HUES6 (cell line): ENCODE data around the gene SLC35G4.
"Not testable (repeated sequence)": the region's sequence is repeated elsewhere in the genome, so short reads cannot be mapped to it uniquely, and the experiment has no call there.

Experiments
- H3K27ac ChIP-seq: 2 replicates; pipeline ENCODE4 v1.7.0; 2013; ENCODE audit warnings: low read depth, mild to moderate bottlenecking, low read length, inconsistent platforms
- H3K27me3 ChIP-seq: 2 replicates; pipeline ENCODE4 v1.6.1; 2013; ENCODE audit warnings: low read length; ENCODE audit not compliant: control insufficient read depth, insufficient read depth
- H3K36me3 ChIP-seq: 2 replicates; pipeline ENCODE4 v1.6.1; 2013; ENCODE audit warnings: low read length; ENCODE audit not compliant: control insufficient read depth, insufficient read depth
- H3K4me1 ChIP-seq: 2 replicates; pipeline ENCODE4 v1.6.1; 2013; ENCODE audit warnings: low read length; ENCODE audit not compliant: control insufficient read depth, insufficient read depth
- H3K4me3 ChIP-seq: 2 replicates; pipeline ENCODE4 v1.5.1; 2013; ENCODE audit warnings: low read depth, low read length
- H3K9ac ChIP-seq: one replicate; pipeline ENCODE4 v1.6.1; 2013; ENCODE audit warnings: mild to moderate bottlenecking, low read length
- H3K9me3 ChIP-seq: 2 replicates; pipeline ENCODE4 v1.6.1; 2013; ENCODE audit warnings: low read depth, low read length; ENCODE audit not compliant: control insufficient read depth, insufficient read depth

Gene SLC35G4

GRCh38 chr18:11614042-11614441, 4.6 kb downstream of the SLC35G4 start:
- H3K27me3 ChIP-seq, H3K9ac ChIP-seq, H3K36me3 ChIP-seq, H3K27ac ChIP-seq, H3K4me3 ChIP-seq, H3K4me1 ChIP-seq, H3K9me3 ChIP-seq: not testable (repeated sequence)

GRCh38 chr18:11614981-11615380, 5.6 kb downstream of the SLC35G4 start:
- H3K36me3 ChIP-seq, H3K4me3 ChIP-seq, H3K9ac ChIP-seq: not testable (repeated sequence)

GRCh38 chr18:11647310-11647709, 37.9 kb downstream of the SLC35G4 start:
- H3K9ac ChIP-seq, H3K27ac ChIP-seq, H3K4me3 ChIP-seq, H3K4me1 ChIP-seq, H3K27me3 ChIP-seq, H3K36me3 ChIP-seq: not testable (repeated sequence)
- H3K9me3 ChIP-seq = peaks cover 15% of the 10 kb centered on the region

More at GRCh38 chr18:11614981-11615380, 5.6 kb downstream of the SLC35G4 start:
- H3K4me1 ChIP-seq, H3K9me3 ChIP-seq, H3K27me3 ChIP-seq, H3K27ac ChIP-seq: not testable (repeated sequence)

GRCh38 chr18:11647804-11648203, 38.4 kb downstream of the SLC35G4 start:
- H3K4me1 ChIP-seq, H3K36me3 ChIP-seq, H3K4me3 ChIP-seq, H3K27ac ChIP-seq, H3K9ac ChIP-seq, H3K27me3 ChIP-seq: not testable (repeated sequence)
- H3K9me3 ChIP-seq = peaks cover 15% of the 10 kb centered on the region

- Histone ChIP-seq H3K27ac (no peak overlapping the region), H3K27me3 (peaks cover 11% of the 10 kb centered on the region), H3K9me3 (peaks cover 15% of the 10 kb centered on the region), H3K4me3 (no peak overlapping the region), H3K4me1 (no peaks in the 10 kb centered on the region), H3K36me3 (no peaks in the 10 kb centered on the region), H3K9ac (no peak overlapping the region)
These were observed 40.4 kb downstream of the SLC35G4 start for GRCh38 chr18:11649839-11650238.

GRCh38 chr18:11651899-11652298, 42.5 kb downstream of the SLC35G4 start:
- H3K9ac ChIP-seq = no peak overlapping the region
- H3K27me3 ChIP-seq = peaks cover 15% of the 10 kb centered on the region
- H3K27ac ChIP-seq = no peak overlapping the region
- no peaks in the 10 kb centered on the region for H3K36me3 ChIP-seq
- H3K4me3 ChIP-seq = no peak overlapping the region
- H3K9me3 ChIP-seq = peaks cover 15% of the 10 kb centered on the region
- peaks cover 4% of the 10 kb centered on the region; the same call in 1 of the 2 replicates for H3K4me1 ChIP-seq

- Histone ChIP-seq H3K27me3 (peaks cover 15% of the 10 kb centered on the region), H3K4me3 (no peak overlapping the region), H3K4me1 (peaks cover 4% of the 10 kb centered on the region; the same call in 1 of the 2 replicates), H3K27ac (no peak overlapping the region), H3K36me3 (no peaks in the 10 kb centered on the region), H3K9ac (no peak overlapping the region), H3K9me3 (peaks cover 13% of the 10 kb centered on the region)
These were observed 44.1 kb downstream of the SLC35G4 start for GRCh38 chr18:11653521-11653920.

GRCh38 chr18:11654736-11655605, 45.6 kb downstream of the SLC35G4 start:
- Histone ChIP-seq H3K27ac (no peak overlapping the region), H3K36me3 (no peaks in the 10 kb centered on the region), H3K9ac (no peak overlapping the region), H3K4me1 (peaks cover 4% of the 10 kb centered on the region; the same call in 1 of the 2 replicates), H3K4me3 (peak overlapping the region; percentile 32; the same call in 1 of the 2 replicates), H3K27me3 (peaks cover 15% of the 10 kb centered on the region), H3K9me3 (peaks cover under 1% of the 10 kb centered on the region; the same call in 1 of the 2 replicates)

- peaks cover 15% of the 10 kb centered on the region for H3K27me3 ChIP-seq
- H3K36me3 ChIP-seq = no peaks in the 10 kb centered on the region
- H3K4me1 ChIP-seq = peaks cover 4% of the 10 kb centered on the region; the same call in 1 of the 2 replicates
- H3K4me3 ChIP-seq = peak overlapping the region; percentile 32; the same call in 1 of the 2 replicates
- H3K27ac ChIP-seq = no peak overlapping the region
- no peaks in the 10 kb centered on the region for H3K9me3 ChIP-seq
- H3K9ac ChIP-seq = no peak overlapping the region
These were observed 46.2 kb downstream of the SLC35G4 start for GRCh38 chr18:11655606-11655932.

GRCh38 chr18:11657152-11657551, 47.8 kb downstream of the SLC35G4 start:
- no peaks in the 10 kb centered on the region for H3K36me3 ChIP-seq
- H3K27ac ChIP-seq = no peak overlapping the region
- no peaks in the 10 kb centered on the region for H3K9me3 ChIP-seq
- no peak overlapping the region for H3K9ac ChIP-seq
- H3K4me3 ChIP-seq = no peak overlapping the region
- H3K27me3 ChIP-seq = peaks cover 15% of the 10 kb centered on the region
- H3K4me1 ChIP-seq = peaks cover 4% of the 10 kb centered on the region; the same call in 1 of the 2 replicates

- H3K27me3 ChIP-seq = peaks cover 15% of the 10 kb centered on the region
These were observed 48.2 kb downstream of the SLC35G4 start for GRCh38 chr18:11657554-11657953.

More at GRCh38 chr18:11657554-11657953, 48.2 kb downstream of the SLC35G4 start:
- H3K36me3 ChIP-seq = no peaks in the 10 kb centered on the region
- H3K27ac ChIP-seq = no peak overlapping the region
- peaks cover 4% of the 10 kb centered on the region; the same call in 1 of the 2 replicates for H3K4me1 ChIP-seq
- H3K9me3 ChIP-seq = no peaks in the 10 kb centered on the region
- no peak overlapping the region for H3K9ac ChIP-seq
- H3K4me3 ChIP-seq = no peak overlapping the region
